Ishikawa (cell line): ENCODE results near the gene ST7.

Experiments used
- CEBPB ChIP-seq: IDR thresholded peaks from 2 replicates; pipeline ENCODE4 v1.6.1; 2012
- CREB1 ChIP-seq: IDR thresholded peaks from 2 replicates; pipeline ENCODE4 v1.6.1; 2012; ENCODE audit warnings: low read depth
- EGR1 ChIP-seq: IDR thresholded peaks from 2 replicates; pipeline ENCODE4 v1.6.1; 2012
- EP300 ChIP-seq: IDR thresholded peaks from 2 replicates; pipeline ENCODE4 v1.6.1; 2012; ENCODE audit warnings: borderline replicate concordance
- FOXM1 ChIP-seq: IDR thresholded peaks from 2 replicates; pipeline ENCODE4 v1.6.1; 2012; ENCODE audit warnings: low read depth, borderline replicate concordance
- NFIC ChIP-seq: IDR thresholded peaks from 2 replicates; pipeline ENCODE4 v1.6.1; 2012
- RAD21 ChIP-seq: IDR thresholded peaks from 2 replicates; pipeline ENCODE4 v1.6.1; 2012; ENCODE audit warnings: low read depth
- REST ChIP-seq: IDR thresholded peaks from 2 replicates; pipeline ENCODE4 v1.6.1; 2012; ENCODE audit warnings: low read depth, mild to moderate bottlenecking
- TAF1 ChIP-seq: IDR thresholded peaks from 2 replicates; pipeline ENCODE4 v1.6.1; 2012; ENCODE audit warnings: low read depth, mild to moderate bottlenecking
- TCF12 ChIP-seq: IDR thresholded peaks from 2 replicates; pipeline ENCODE4 v1.6.1; 2012; ENCODE audit warnings: low read depth
- TEAD4 ChIP-seq: IDR thresholded peaks from 2 replicates; pipeline ENCODE4 v1.6.1; 2012
- USF1 ChIP-seq: IDR thresholded peaks from 2 replicates; pipeline ENCODE4 v1.6.1; 2012
- YY1 ChIP-seq: IDR thresholded peaks from 2 replicates; pipeline ENCODE4 v1.6.1; 2012; ENCODE audit warnings: low read depth
- ZBTB7A ChIP-seq: IDR thresholded peaks from 2 replicates; pipeline ENCODE4 v1.6.1; 2012; ENCODE audit warnings: low read depth
- TF ChIP-seq, protein P1 (sequence below): IDR thresholded peaks from 2 replicates; pipeline ENCODE4 v1.6.1; 2012

ST7 gene, protein sequence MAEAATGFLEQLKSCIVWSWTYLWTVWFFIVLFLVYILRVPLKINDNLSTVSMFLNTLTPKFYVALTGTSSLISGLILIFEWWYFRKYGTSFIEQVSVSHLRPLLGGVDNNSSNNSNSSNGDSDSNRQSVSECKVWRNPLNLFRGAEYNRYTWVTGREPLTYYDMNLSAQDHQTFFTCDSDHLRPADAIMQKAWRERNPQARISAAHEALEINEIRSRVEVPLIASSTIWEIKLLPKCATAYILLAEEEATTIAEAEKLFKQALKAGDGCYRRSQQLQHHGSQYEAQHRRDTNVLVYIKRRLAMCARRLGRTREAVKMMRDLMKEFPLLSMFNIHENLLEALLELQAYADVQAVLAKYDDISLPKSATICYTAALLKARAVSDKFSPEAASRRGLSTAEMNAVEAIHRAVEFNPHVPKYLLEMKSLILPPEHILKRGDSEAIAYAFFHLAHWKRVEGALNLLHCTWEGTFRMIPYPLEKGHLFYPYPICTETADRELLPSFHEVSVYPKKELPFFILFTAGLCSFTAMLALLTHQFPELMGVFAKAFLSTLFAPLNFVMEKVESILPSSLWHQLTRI

DNA sequence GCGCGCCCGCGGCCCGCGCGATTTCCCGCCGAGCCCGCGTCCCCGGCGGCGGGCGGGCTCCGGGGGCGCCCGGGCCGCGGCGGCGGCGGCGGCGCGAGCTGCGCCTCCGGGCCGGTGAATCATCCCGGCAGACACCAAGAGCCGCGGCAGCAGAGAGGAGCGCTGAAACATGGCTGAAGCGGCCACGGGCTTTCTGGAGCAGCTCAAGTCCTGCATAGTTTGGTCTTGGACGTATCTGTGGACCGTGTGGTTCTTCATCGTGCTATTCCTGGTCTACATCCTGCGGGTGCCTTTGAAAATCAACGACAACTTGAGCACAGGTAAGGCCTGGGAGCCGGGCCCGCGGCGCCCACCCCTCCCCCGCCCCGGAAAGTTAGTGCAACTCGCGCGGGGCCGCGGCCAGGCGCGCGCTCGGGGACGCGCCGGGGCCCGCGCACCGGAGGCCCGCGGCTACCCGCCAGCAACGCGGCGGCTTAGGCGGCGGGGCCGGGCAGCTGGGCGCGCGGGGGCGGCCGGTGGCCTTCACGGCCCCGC lies at the start of gene ST7:
Gene ST7 (plus strand): TSS at position 130 of the 534 bp plus-strand sequence. CDS start 40 bp downstream, at position 170.
- TF ChIP-seq CEBPB: no peak
- peak; percentile 73 for TF ChIP-seq YY1
- no peak for TF ChIP-seq RAD21
- no peak for TF ChIP-seq EGR1
- peak; percentile 37; the same call in 1 of the 2 replicates for TF ChIP-seq TAF1
- no peak for TF ChIP-seq TEAD4
- TF ChIP-seq EP300: peak; percentile 15; the same call in 1 of the 2 replicates
- TF ChIP-seq CREB1: no peak
- TF ChIP-seq, protein P1, sequence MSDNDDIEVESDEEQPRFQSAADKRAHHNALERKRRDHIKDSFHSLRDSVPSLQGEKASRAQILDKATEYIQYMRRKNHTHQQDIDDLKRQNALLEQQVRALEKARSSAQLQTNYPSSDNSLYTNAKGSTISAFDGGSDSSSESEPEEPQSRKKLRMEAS: no peak; the same call in 1 of the 2 replicates
- TF ChIP-seq ZBTB7A: peak; percentile 48; the same call in 1 of the 2 replicates
- TF ChIP-seq TCF12: no peak
- TF ChIP-seq REST: no peak

GRCh38 chr7:116906391-116906790 lies 46.9 kb upstream of the ST7 start:
- TF ChIP-seq EP300 (no peak), TEAD4 (no peak), USF1 (no peak), ZBTB7A (no peak), REST (no peak), EGR1 (no peak), CREB1 (no peak), CEBPB (no peak), YY1 (no peak), FOXM1 (no peak)
- TF ChIP-seq, protein P1: no peak

DNA sequence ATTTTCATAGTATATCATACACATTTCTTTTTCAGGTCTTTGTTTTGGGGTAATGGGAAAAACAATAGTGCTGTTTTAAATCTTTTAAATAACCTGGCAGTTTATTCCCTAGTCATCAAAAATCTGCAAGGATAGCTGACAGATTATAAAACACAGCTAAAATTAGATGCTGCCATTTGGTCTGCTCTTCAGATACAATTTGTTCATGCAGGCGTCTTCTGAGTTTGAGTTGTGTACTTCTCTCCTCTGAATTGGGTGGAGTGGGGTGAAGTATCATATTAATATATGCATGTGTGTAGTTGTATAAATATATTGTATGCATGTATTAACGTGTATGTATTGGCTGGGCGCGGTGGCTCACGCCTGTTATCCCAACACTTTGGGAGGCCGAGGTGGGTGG lies 42.9 kb upstream of the ST7 start:
- no peak for TF ChIP-seq REST
- TF ChIP-seq TCF12: no peak
- no peak for TF ChIP-seq USF1
- no peak for TF ChIP-seq TEAD4
- no peak for TF ChIP-seq EP300
- TF ChIP-seq TAF1: no peak
- no peak for TF ChIP-seq CEBPB
- TF ChIP-seq ZBTB7A: no peak
- no peak for TF ChIP-seq YY1
- no peak for TF ChIP-seq EGR1
- TF ChIP-seq, protein P1: no peak
- TF ChIP-seq CREB1: no peak

DNA sequence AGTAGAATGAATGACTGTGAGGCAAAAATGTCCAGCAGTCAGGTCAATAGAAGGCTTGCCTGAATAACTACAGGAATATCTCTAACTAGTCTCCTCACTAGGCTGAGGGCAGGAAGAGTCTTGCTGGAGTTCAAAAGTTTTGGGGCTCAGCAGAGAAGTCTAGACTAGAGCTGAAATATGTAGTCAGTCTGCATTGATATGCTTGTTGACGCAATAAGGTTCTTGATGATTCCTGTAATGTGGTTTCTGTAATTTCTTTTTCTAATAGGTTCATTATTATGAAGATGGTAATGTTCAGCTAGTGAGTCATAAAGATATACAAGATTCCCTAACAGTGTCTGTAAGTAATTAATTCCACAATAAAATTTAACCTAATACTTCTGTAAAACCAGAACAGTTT lies 41.5 kb upstream of the ST7 start:
- TF ChIP-seq CEBPB: no peak
- no peak for TF ChIP-seq RAD21
- TF ChIP-seq TEAD4: no peak
- no peak for TF ChIP-seq REST
- TF ChIP-seq USF1: no peak
- no peak for TF ChIP-seq CREB1
- TF ChIP-seq YY1: no peak
- TF ChIP-seq, protein P1: no peak
- no peak for TF ChIP-seq TCF12
- TF ChIP-seq EP300: no peak
- TF ChIP-seq FOXM1: no peak
- no peak for TF ChIP-seq TAF1
- no peak for TF ChIP-seq NFIC
- no peak for TF ChIP-seq EGR1
- no peak for TF ChIP-seq ZBTB7A
